H9 (cell line): Measurements from ENCODE around the gene LRRN4CL. TPM values are rescaled to one million over a fixed set of nuclear protein-coding genes. Genes with fewer than 3 reads are reported as not detected.

Source experiments
- DNase-seq: peaks from one replicate; pipeline ENCODE4 v3.0.0-alpha.2; 2017
- H2AFZ ChIP-seq: one replicate; pipeline ENCODE4 v1.6.1; 2013; ENCODE audit warnings: mild to moderate bottlenecking, low read length, control low read depth, moderate library complexity
- H2AK5ac ChIP-seq: 2 replicates; pipeline ENCODE4 v1.6.1; 2013; ENCODE audit warnings: low read length, control low read depth, mixed read lengths; ENCODE audit not compliant: insufficient read length
- H2BK120ac ChIP-seq: one replicate; pipeline ENCODE4 v1.6.1; 2013; ENCODE audit warnings: low read depth, mild to moderate bottlenecking, low read length, control low read depth, inconsistent platforms; ENCODE audit not compliant: poor library complexity, severe bottlenecking
- H2BK12ac ChIP-seq: 2 replicates; pipeline ENCODE4 v1.6.1; 2013; ENCODE audit warnings: low read length, control low read depth, mixed read lengths, low read depth; ENCODE audit not compliant: insufficient read length
- H2BK15ac ChIP-seq: 2 replicates; pipeline ENCODE4 v1.6.1; 2013; ENCODE audit warnings: low read depth, low read length, control low read depth
- H2BK20ac ChIP-seq: one replicate; pipeline ENCODE4 v1.6.1; 2013; ENCODE audit warnings: low read depth, mild to moderate bottlenecking, low read length, control low read depth, inconsistent platforms; ENCODE audit not compliant: poor library complexity, severe bottlenecking
- H2BK5ac ChIP-seq: 2 replicates; pipeline ENCODE4 v1.6.1; 2013; ENCODE audit warnings: low read length, control low read depth, mixed read lengths; ENCODE audit not compliant: insufficient read length
- H3K14ac ChIP-seq: 2 replicates; pipeline ENCODE4 v1.6.1; 2013; ENCODE audit warnings: low read length, control low read depth; ENCODE audit not compliant: insufficient read depth
- H3K18ac ChIP-seq: 2 replicates; pipeline ENCODE4 v1.6.1; 2013; ENCODE audit warnings: low read depth, mild to moderate bottlenecking, mixed read lengths, low read length, control low read depth; ENCODE audit not compliant: insufficient read length
- H3K23ac ChIP-seq: 2 replicates; pipeline ENCODE4 v1.6.1; 2013; ENCODE audit warnings: low read length, control low read depth, mixed read lengths, low read depth; ENCODE audit not compliant: insufficient read length
- H3K23me2 ChIP-seq: 2 replicates; pipeline ENCODE4 v1.6.1; 2013; ENCODE audit warnings: low read depth, mild to moderate bottlenecking, mixed read lengths, low read length, control low read depth; ENCODE audit not compliant: insufficient read length, poor library complexity, severe bottlenecking
- H3K27ac ChIP-seq: 2 replicates; pipeline ENCODE4 v1.5.1; 2013; ENCODE audit warnings: low read length, control low read depth, mixed read lengths, low read depth; ENCODE audit not compliant: insufficient read length
- H3K27me3 ChIP-seq: 2 replicates; pipeline ENCODE4 v1.6.1; 2013; ENCODE audit warnings: low read length, control low read depth, inconsistent platforms; ENCODE audit not compliant: insufficient read depth
- H3K4ac ChIP-seq: 2 replicates; pipeline ENCODE4 v1.6.1; 2013; ENCODE audit warnings: low read depth, mild to moderate bottlenecking, control low read depth, inconsistent platforms, low read length, moderate library complexity
- H3K4me1 ChIP-seq: 2 replicates; pipeline ENCODE4 v1.6.1; 2013; ENCODE audit warnings: low read length, control low read depth, inconsistent platforms; ENCODE audit not compliant: insufficient read depth
- H3K4me2 ChIP-seq: 2 replicates; pipeline ENCODE4 v1.6.1; 2013; ENCODE audit warnings: low read length, control low read depth, mixed read lengths; ENCODE audit not compliant: insufficient read length, insufficient read depth
- H3K56ac ChIP-seq: 2 replicates; pipeline ENCODE4 v1.6.1; 2013; ENCODE audit warnings: low read depth, mild to moderate bottlenecking, mixed read lengths, low read length, control low read depth; ENCODE audit not compliant: insufficient read length
- H3K79me1 ChIP-seq: 2 replicates; pipeline ENCODE4 v1.6.1; 2013; ENCODE audit warnings: low read depth, mild to moderate bottlenecking, moderate library complexity, low read length, control low read depth, inconsistent platforms; ENCODE audit not compliant: insufficient read depth, poor library complexity, severe bottlenecking
- H3K79me2 ChIP-seq: 2 replicates; pipeline ENCODE4 v1.6.1; 2013; ENCODE audit warnings: low read length, control low read depth, inconsistent platforms; ENCODE audit not compliant: insufficient read depth
- H3K9ac ChIP-seq: 2 replicates; pipeline ENCODE4 v1.6.1; 2013; ENCODE audit warnings: low read length, control low read depth, mixed read lengths; ENCODE audit not compliant: insufficient read length; ENCODE audit errors: extremely low read depth
- H3K9me3 ChIP-seq: one replicate; pipeline ENCODE4 v1.6.1; 2013; ENCODE audit warnings: low read depth, low read length, inconsistent platforms; ENCODE audit not compliant: control insufficient read depth
- H3T11ph ChIP-seq: one replicate; pipeline ENCODE4 v1.6.1; 2013; ENCODE audit warnings: mild to moderate bottlenecking, low read length, control low read depth, inconsistent platforms
- H4K20me1 ChIP-seq: one replicate; pipeline ENCODE4 v1.6.1; 2013; ENCODE audit not compliant: control insufficient read depth, insufficient read length, insufficient read depth
- H4K5ac ChIP-seq: 2 replicates; pipeline ENCODE4 v1.6.1; 2013; ENCODE audit warnings: low read depth, mild to moderate bottlenecking, mixed read lengths, low read length, control low read depth; ENCODE audit not compliant: insufficient read length
- H4K8ac ChIP-seq: replicated peaks from 2 replicates; pipeline ENCODE4 v1.6.1; 2013; ENCODE audit warnings: low read length, control low read depth, mixed read lengths, low read depth; ENCODE audit not compliant: insufficient read length
- H4K91ac ChIP-seq: 2 replicates; pipeline ENCODE4 v1.6.1; 2013; ENCODE audit warnings: low read depth, mild to moderate bottlenecking, moderate library complexity, mixed read lengths, low read length, control low read depth; ENCODE audit not compliant: insufficient read length
- H3K27ac Mint-ChIP-seq, 3 experiments: 2 replicates in 2 of 3; 3 replicates in 1 of 3; pipeline ENCODE4 v1.8.0; 2020 to 2021; ENCODE audit warnings: mixed read lengths in 3 of 3, mild to moderate bottlenecking in 1 of 3, moderate library complexity in 1 of 3
- H3K27me3 Mint-ChIP-seq: 2 replicates; pipeline ENCODE4 v1.8.0; 2021; ENCODE audit warnings: low read depth, mild to moderate bottlenecking, moderate library complexity, mixed read lengths
- H3K36me3 Mint-ChIP-seq, 3 experiments: 2 replicates in 2 of 3; 3 replicates in 1 of 3; pipeline ENCODE4 v1.8.0; 2020 to 2021; ENCODE audit warnings: low read depth in 3 of 3, mixed read lengths in 3 of 3; ENCODE audit not compliant: insufficient read depth in 1 of 3
- H3K4me1 Mint-ChIP-seq, 2 experiments: 2 replicates each; pipeline ENCODE4 v1.8.0; 2020; ENCODE audit warnings: mixed read lengths in 2 of 2
- H3K4me3 Mint-ChIP-seq, 2 experiments: 2 replicates in 1 of 2; 3 replicates in 1 of 2; pipeline ENCODE4 v1.8.0; 2020 to 2021; ENCODE audit warnings: mild to moderate bottlenecking in 2 of 2, mixed read lengths in 2 of 2, moderate library complexity in 1 of 2
- H3K9me3 Mint-ChIP-seq, 2 experiments: 2 replicates in 1 of 2; 3 replicates in 1 of 2; pipeline ENCODE4 v1.8.0; 2020; ENCODE audit warnings: mild to moderate bottlenecking in 2 of 2, mixed read lengths in 2 of 2, moderate library complexity in 1 of 2
- total RNA-seq: library from RNA; stranded (reverse); gene quantifications from 2 replicates; pipeline ENCODE4 v1.2.1, GENCODE V29; 2021
- TF ChIP-seq, protein P1 (sequence below): fragments of 200-600 bp; sonication (generic); conservative IDR thresholded peaks from 3 replicates; pipeline ENCODE4 v1.8.0; 2021; ENCODE audit warnings: antibody characterized with exemption, mild to moderate bottlenecking

The LRRN4CL gene
- total RNA-seq, 1 experiment from 2014 or later = 0.59 TPM

DNA sequence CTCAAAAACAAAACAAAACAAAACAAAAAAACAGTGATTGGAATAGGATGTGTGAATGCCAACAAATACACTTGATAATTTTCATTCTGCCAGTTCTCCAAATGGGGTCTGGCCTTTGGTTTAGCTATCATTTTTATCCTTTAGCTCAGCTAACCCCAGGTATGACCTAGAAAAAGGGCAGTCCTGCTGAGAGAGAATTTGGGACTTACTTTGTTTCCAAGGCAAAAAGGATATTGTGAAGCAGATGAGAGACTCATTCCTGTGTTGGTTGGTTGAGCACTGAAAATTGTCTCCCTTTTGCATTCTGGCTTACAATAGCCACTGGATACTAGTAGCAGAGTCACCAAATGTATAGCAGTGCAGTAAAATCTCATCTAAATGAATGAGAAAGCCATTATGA lies 47.9 kb upstream of the LRRN4CL start:
- Histone ChIP-seq H4K20me1 (no peaks in the 10 kb centered on the region), H4K5ac (no peak overlapping the region), H3K79me2 (no peaks in the 10 kb centered on the region), H3K23ac (no peak overlapping the region), H4K91ac (no peak overlapping the region), H3T11ph (no peak overlapping the region), H3K56ac (no peak overlapping the region), H4K8ac (no peak overlapping the region), H2BK15ac (no peak overlapping the region), H3K4me1 (no peaks in the 10 kb centered on the region), H2BK120ac (no peak overlapping the region), H3K4me2 (no peak overlapping the region), H2BK20ac (no peak overlapping the region), H3K27me3 (no peaks in the 10 kb centered on the region), H3K9me3 (no peaks in the 10 kb centered on the region), H3K14ac (no peak overlapping the region), H3K18ac (no peak overlapping the region), H3K79me1 (no peaks in the 10 kb centered on the region), H3K4ac (no peak overlapping the region), H2BK12ac (no peak overlapping the region), H2AK5ac (no peak overlapping the region), H3K23me2 (no peaks in the 10 kb centered on the region), H3K9ac (no peak overlapping the region), H2AFZ (no peak overlapping the region), H3K27ac (no peak overlapping the region), H2BK5ac (no peak overlapping the region)
- no peak for DNase-seq
- Mint-ChIP-seq H3K27me3 (no peaks in the 10 kb centered on the region), H3K4me1 (no peaks in the 10 kb centered on the region), H3K4me3 (no peak overlapping the region), H3K9me3 (no peaks in the 10 kb centered on the region), H3K27ac (no peak overlapping the region), H3K36me3 (peaks cover 18 to 52% (median 40%) of the 10 kb centered on the region in 3 experiments; a peak in 6 of 7 replicates)
- TF ChIP-seq, protein P1, sequence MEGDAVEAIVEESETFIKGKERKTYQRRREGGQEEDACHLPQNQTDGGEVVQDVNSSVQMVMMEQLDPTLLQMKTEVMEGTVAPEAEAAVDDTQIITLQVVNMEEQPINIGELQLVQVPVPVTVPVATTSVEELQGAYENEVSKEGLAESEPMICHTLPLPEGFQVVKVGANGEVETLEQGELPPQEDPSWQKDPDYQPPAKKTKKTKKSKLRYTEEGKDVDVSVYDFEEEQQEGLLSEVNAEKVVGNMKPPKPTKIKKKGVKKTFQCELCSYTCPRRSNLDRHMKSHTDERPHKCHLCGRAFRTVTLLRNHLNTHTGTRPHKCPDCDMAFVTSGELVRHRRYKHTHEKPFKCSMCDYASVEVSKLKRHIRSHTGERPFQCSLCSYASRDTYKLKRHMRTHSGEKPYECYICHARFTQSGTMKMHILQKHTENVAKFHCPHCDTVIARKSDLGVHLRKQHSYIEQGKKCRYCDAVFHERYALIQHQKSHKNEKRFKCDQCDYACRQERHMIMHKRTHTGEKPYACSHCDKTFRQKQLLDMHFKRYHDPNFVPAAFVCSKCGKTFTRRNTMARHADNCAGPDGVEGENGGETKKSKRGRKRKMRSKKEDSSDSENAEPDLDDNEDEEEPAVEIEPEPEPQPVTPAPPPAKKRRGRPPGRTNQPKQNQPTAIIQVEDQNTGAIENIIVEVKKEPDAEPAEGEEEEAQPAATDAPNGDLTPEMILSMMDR = no peak
